ENCODE results near the gene ACER2. TPM values are rescaled to one million over a fixed set of nuclear protein-coding genes. Genes with fewer than 3 reads are reported as not detected.
"Not testable (repeated sequence)": the region's sequence is repeated elsewhere in the genome, so short reads cannot be mapped to it uniquely, and the experiment has no call there.

ACER2 gene
- total RNA-seq, 4 donors from 2014 or later: 2.8 to 13.2 (median 9.3) TPM

- TF ChIP-seq EP300 (IDR thresholded peaks at IDR 0.05; ENCODE audit: low read depth) (no peak), POLR2AphosphoS5 (IDR thresholded peaks at IDR 0.05) (no peak), POLR2A (IDR thresholded peaks at IDR 0.05) (no peak), CTCF (IDR thresholded peaks at IDR 0.05) (no peak)
- intact Hi-C loops (cut with DNase I; ENCODE audit: low total_unique reads): no loop called here
- Histone ChIP-seq H3K27ac (peak overlapping the region; percentile 85 to 96 (median 94)), H3K9me3 (no peaks in the 10 kb centered on the region), H3K4me1 (peaks cover 10 to 30% (median 19%) of the 10 kb centered on the region in 4 donors), H3K4me3 (peak overlapping the region; percentile 57 to 83 (median 79)), H3K36me3 (peaks cover 0 to 42% (median 0%) of the 10 kb centered on the region in 4 donors), H3K27me3 (no peaks in the 10 kb centered on the region)
- WGBS, 2 donors (ENCODE audit: low coverage in 1 of 2): 4 to 10% methylated on average over 4 to 12 of the region's 12 CpGs
- no peak for DNase-seq
- in situ Hi-C loops (cut with MboI; ENCODE audit: low pct_ligation_motif_present in 1 of 4, low pct_unique_long_range_greater_than_20kb in 1 of 4, low sequenced_read_pairs in 3 of 4): loop anchor here in 1 of 4 donors (25.0 kb wide), 1 partner anchor 192 kb away; no protein-coding TSS in a partner anchor
These were observed 29.5 kb upstream of the ACER2 start for GRCh38 chr9:19379283-19379682.

GRCh38 chr9:19379697-19380046, 29.1 kb upstream of the ACER2 start:
- in situ Hi-C loops (cut with MboI; ENCODE audit: low pct_ligation_motif_present in 1 of 4, low pct_unique_long_range_greater_than_20kb in 1 of 4, low sequenced_read_pairs in 3 of 4): loop anchor here in 1 of 4 donors (25.0 kb wide), 1 partner anchor 192 kb away; no protein-coding TSS in a partner anchor

GRCh38 chr9:19380826-19381075, 28.1 kb upstream of the ACER2 start:
- H3K4me3 ChIP-seq: peak overlapping the region; percentile 49 to 83 (median 66)
- intact Hi-C loops (cut with DNase I; ENCODE audit: low total_unique reads): no loop called here
- 40 to 42% methylated on average over 2 to 6 of the region's 6 CpGs for WGBS, 2 donors (ENCODE audit: low coverage in 1 of 2)
- H3K36me3 ChIP-seq: peaks cover 0 to 29% (median 0%) of the 10 kb centered on the region in 4 donors
- in situ Hi-C loops (cut with MboI; ENCODE audit: low pct_ligation_motif_present in 1 of 4, low pct_unique_long_range_greater_than_20kb in 1 of 4, low sequenced_read_pairs in 3 of 4): loop anchor here in 1 of 4 donors (25.0 kb wide), 1 partner anchor 193 kb away; no protein-coding TSS in a partner anchor
- TF ChIP-seq CTCF (IDR thresholded peaks at IDR 0.05): no peak
- TF ChIP-seq EP300 (IDR thresholded peaks at IDR 0.05; ENCODE audit: low read depth): no peak
- no peak for TF ChIP-seq POLR2AphosphoS5 (IDR thresholded peaks at IDR 0.05)
- TF ChIP-seq POLR2A (IDR thresholded peaks at IDR 0.05): no peak
- DNase-seq: no peak
- no peaks in the 10 kb centered on the region for H3K9me3 ChIP-seq
- peaks cover 10 to 30% (median 19%) of the 10 kb centered on the region in 4 donors for H3K4me1 ChIP-seq
- no peaks in the 10 kb centered on the region for H3K27me3 ChIP-seq
- peak overlapping the region; percentile 85 to 96 (median 94) for H3K27ac ChIP-seq

More at GRCh38 chr9:19379697-19380046, 29.1 kb upstream of the ACER2 start:
- peaks cover 10 to 30% (median 19%) of the 10 kb centered on the region in 4 donors for H3K4me1 ChIP-seq
- no peak for TF ChIP-seq POLR2AphosphoS5 (IDR thresholded peaks at IDR 0.05)
- TF ChIP-seq POLR2A (IDR thresholded peaks at IDR 0.05): no peak
- no peak for TF ChIP-seq EP300 (IDR thresholded peaks at IDR 0.05; ENCODE audit: low read depth)
- TF ChIP-seq CTCF (IDR thresholded peaks at IDR 0.05): no peak
- no peaks in the 10 kb centered on the region for H3K27me3 ChIP-seq
- H3K27ac ChIP-seq: peak overlapping the region; percentile 85 to 96 (median 94)
- intact Hi-C loops (cut with DNase I; ENCODE audit: low total_unique reads): no loop called here
- H3K4me3 ChIP-seq: peak overlapping the region; percentile 57 to 83 (median 79)
- DNase-seq: peak; percentile 42
- peaks cover 0 to 39% (median 0%) of the 10 kb centered on the region in 4 donors for H3K36me3 ChIP-seq
- 0 to 1% methylated on average over 5 to 30 of the region's 30 CpGs for WGBS, 2 donors (ENCODE audit: low coverage in 1 of 2)
- H3K9me3 ChIP-seq: no peaks in the 10 kb centered on the region

- TF ChIP-seq CTCF (IDR thresholded peaks at IDR 0.05) (no peak), POLR2AphosphoS5 (IDR thresholded peaks at IDR 0.05) (no peak), EP300 (IDR thresholded peaks at IDR 0.05; ENCODE audit: low read depth) (no peak), POLR2A (IDR thresholded peaks at IDR 0.05) (no peak)
- no peaks in the 10 kb centered on the region for H3K9me3 ChIP-seq
- no peaks in the 10 kb centered on the region for H3K27me3 ChIP-seq
- peaks cover 10 to 30% (median 19%) of the 10 kb centered on the region in 4 donors for H3K4me1 ChIP-seq
- intact Hi-C loops (cut with DNase I; ENCODE audit: low total_unique reads): no loop called here
- no peak overlapping the region for H3K27ac ChIP-seq
- DNase-seq: no peak
- H3K4me3 ChIP-seq: no peak overlapping the region
- in situ Hi-C loops (cut with MboI; ENCODE audit: low pct_ligation_motif_present in 1 of 4, low pct_unique_long_range_greater_than_20kb in 1 of 4, low sequenced_read_pairs in 3 of 4): loop anchor here in 1 of 4 donors (25.0 kb wide), 1 partner anchor 194 kb away; no protein-coding TSS in a partner anchor
- H3K36me3 ChIP-seq: peaks cover 0 to 20% (median 0%) of the 10 kb centered on the region in 4 donors
- 86 to 91% methylated on average over 2 of the region's 2 CpGs for WGBS, 2 donors (ENCODE audit: low coverage in 1 of 2)
These were observed 27.2 kb upstream of the ACER2 start for GRCh38 chr9:19381656-19382055.

- WGBS, 2 donors (ENCODE audit: low coverage in 1 of 2): 97 to 100% methylated on average over 2 to 14 of the region's 14 CpGs
- H3K4me1 ChIP-seq; H3K27me3 ChIP-seq; DNase-seq; intact Hi-C loops (cut with DNase I; ENCODE audit: low total_unique reads); H3K9me3 ChIP-seq; H3K27ac ChIP-seq; H3K36me3 ChIP-seq; H3K4me3 ChIP-seq: not testable (repeated sequence)
- in situ Hi-C loops (cut with MboI; ENCODE audit: low pct_ligation_motif_present in 1 of 4, low pct_unique_long_range_greater_than_20kb in 1 of 4, low sequenced_read_pairs in 3 of 4): loop anchor here in 1 of 4 donors (25.0 kb wide), 1 partner anchor 198 kb away; no protein-coding TSS in a partner anchor
These were observed 23.6 kb upstream of the ACER2 start for GRCh38 chr9:19385212-19385611.

Data from transverse colon (tissue), 4 donors.